ENCODE results near the gene CNKSR1.

- no peak for TF ChIP-seq CTCF (IDR thresholded peaks at IDR 0.05; ENCODE audit: insufficient read depth, low read length)
- no peak for TF ChIP-seq POLR2AphosphoS5 (IDR thresholded peaks at IDR 0.05; ENCODE audit: low read depth)
- TF ChIP-seq REST (IDR thresholded peaks at IDR 0.05; ENCODE audit: insufficient replicate concordance, low read depth): no peak
These were observed 57.5 kb downstream of the CNKSR1 start for GRCh38 chr1:26234644-26235370.
